Measurements from ENCODE around the gene RBMS1.

- no peak for TF ChIP-seq TCF7 (IDR thresholded peaks at IDR 0.05; ENCODE audit: low read depth)
- TF ChIP-seq, protein P1, sequence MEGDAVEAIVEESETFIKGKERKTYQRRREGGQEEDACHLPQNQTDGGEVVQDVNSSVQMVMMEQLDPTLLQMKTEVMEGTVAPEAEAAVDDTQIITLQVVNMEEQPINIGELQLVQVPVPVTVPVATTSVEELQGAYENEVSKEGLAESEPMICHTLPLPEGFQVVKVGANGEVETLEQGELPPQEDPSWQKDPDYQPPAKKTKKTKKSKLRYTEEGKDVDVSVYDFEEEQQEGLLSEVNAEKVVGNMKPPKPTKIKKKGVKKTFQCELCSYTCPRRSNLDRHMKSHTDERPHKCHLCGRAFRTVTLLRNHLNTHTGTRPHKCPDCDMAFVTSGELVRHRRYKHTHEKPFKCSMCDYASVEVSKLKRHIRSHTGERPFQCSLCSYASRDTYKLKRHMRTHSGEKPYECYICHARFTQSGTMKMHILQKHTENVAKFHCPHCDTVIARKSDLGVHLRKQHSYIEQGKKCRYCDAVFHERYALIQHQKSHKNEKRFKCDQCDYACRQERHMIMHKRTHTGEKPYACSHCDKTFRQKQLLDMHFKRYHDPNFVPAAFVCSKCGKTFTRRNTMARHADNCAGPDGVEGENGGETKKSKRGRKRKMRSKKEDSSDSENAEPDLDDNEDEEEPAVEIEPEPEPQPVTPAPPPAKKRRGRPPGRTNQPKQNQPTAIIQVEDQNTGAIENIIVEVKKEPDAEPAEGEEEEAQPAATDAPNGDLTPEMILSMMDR (CRISPR knock-in tag; IDR thresholded peaks at IDR 0.05): no peak
- no peak for TF ChIP-seq ARNT (IDR thresholded peaks at IDR 0.05)
- no peak for TF ChIP-seq GABPA (IDR thresholded peaks at IDR 0.05; ENCODE audit: low read depth, low read length)
- TF ChIP-seq GABPA (CRISPR knock-in tag; IDR thresholded peaks at IDR 0.05; ENCODE audit: low read depth): no peak
- no peak for TF ChIP-seq MYC (CRISPR knock-in tag; IDR thresholded peaks at IDR 0.05; ENCODE audit: borderline replicate concordance)
- TF ChIP-seq HOXA7 (CRISPR knock-in tag; IDR thresholded peaks at IDR 0.05): no peak
Measured at GRCh38 chr2:160238392-160238791, 255.2 kb downstream of the RBMS1 start.

All from HepG2 (cell line).